Renal pelvis (tissue), 4 donors: Measurements from ENCODE around the gene AMN. TPM values are rescaled to one million over a fixed set of nuclear protein-coding genes. Genes with fewer than 3 reads are reported as not detected.

Experiments
- DNase-seq: peaks from one replicate; pipeline ENCODE4 v3.0.0-alpha.2; 2013
- polyA plus RNA-seq, 3 donors: library from polyadenylated mRNA; unstranded; fragments of 120-200 nt; gene quantifications; one replicate each; pipeline ENCODE4 v1.2.1, GENCODE V29; 2013; ENCODE audit not compliant: insufficient read length in 3 of 3

The AMN gene
- polyA plus RNA-seq, 3 donors, result 43.3 to 50.0 (median 47.3) TPM

DNA sequence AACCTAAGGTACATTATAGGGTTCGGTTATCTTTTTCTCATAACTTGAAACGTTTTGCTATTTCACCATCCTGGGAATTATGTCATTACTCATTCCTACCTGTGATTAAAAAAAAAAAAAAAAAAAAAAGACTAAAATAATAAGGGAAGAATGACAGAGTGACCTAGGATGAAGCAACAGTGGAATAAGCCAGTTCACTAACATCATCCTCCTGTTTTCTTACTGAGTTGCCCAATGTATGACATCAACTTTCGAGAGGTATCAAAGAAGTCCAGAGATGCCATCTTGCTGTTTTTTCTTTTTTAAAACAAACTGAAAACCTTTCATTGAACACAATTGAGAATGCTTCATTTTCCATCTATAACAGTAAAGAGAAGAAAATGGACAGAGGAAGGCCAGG, 42.8 kb downstream of the AMN start:
- no peak for DNase-seq

GRCh38 chr14:102965971-102966655, 43.6 kb downstream of the AMN start:
- DNase-seq, result no peak

GRCh38 chr14:102966681-102967505, 44.4 kb downstream of the AMN start:
- no peak for DNase-seq

DNA sequence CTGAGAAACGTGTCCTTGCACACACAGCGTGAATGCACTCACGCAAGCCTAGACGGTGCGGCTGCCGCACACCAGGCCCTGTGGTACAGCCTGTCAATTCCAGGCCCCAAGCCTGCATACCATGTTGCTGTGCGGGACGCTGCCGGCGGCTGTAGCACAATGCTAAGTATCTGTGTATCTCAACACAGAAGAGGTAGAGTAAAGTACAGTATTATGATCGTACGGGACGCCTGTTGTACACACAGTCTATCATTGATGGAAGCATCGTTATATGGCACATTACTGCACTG, 45.0 kb downstream of the AMN start:
- DNase-seq, result no peak

- DNase-seq, result no peak
These were observed 45.8 kb downstream of the AMN start for GRCh38 chr14:102968306-102968705.

GRCh38 chr14:102969060-102969791, 46.8 kb downstream of the AMN start:
- DNase-seq, result no peak

DNA sequence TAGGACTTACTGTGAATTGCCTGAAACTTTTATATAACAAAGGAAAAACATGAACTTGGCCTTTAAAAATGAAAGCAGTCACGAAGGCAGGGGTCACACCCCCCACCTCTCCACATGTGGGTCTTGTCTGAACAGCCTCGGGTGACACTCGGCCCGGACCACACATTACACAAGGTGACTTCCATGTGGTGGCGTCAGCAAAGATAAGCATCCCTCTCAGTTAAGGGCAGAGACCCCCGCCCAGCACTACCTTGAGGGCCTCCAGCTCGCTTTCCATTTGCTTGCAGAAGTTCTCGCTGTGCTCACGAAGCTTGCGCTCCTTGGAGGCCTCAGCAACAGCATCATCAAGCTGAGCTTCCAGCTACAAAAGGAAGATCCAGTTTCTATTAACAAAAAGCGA, 47.4 kb downstream of the AMN start:
- no peak for DNase-seq

DNA sequence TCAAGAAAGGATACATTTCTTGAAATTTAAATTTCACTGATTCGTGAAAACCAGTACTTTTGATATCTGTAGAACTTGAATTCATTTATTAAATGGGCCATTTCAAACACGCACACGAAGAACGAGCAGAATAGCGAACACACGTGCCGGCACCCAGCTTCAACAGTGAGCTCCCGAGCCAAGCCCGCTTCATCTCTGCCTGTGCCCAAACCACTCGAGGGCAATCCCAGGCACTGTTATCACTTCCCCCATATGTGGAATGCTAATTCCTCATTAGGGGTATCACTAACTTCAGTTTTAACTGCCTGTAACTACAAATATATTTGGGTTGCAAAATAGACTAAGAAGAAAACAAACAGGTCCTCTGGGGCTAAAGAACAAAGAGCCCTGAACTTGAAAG, 48.0 kb downstream of the AMN start:
- no peak for DNase-seq

- DNase-seq, result no peak
These were observed 48.9 kb downstream of the AMN start for GRCh38 chr14:102971314-102971713.

DNA sequence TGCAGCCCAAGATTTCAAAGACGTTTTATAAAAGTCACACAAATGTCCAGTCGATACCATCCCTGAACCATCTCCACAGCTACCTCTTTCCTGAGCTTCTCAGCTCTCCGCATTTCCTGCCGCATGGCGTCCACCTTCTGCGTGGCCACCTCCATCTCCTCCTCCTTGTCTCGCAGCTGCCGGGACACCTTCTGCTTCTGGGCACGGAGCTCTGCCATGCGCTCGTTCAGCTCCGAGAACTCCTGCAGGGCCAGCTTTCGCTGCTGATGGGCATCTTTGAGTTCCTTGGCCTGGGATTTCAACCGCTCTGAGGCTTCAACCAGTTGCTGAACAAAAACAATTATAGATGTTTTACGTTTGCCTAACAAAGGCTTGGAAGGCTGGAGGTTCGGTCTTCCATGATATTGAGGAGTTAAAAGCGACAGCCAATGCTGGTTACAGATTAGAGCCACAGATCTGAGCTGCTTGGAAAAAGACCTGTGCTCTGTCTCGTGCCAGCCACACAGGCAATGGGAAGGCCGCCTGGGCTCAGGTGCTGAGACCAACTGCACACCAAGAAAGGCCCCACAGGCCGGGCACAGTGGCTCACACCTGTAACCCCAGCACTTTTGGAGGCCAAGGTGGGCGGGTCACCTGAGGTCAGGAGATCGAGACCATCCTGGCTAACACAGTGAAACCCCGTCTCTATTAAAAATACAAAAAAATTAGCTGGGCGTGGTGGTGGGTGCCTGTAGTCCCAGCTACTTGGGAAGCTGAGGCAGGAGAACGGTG, 49.6 kb downstream of the AMN start:
- DNase-seq, result no peak

- DNase-seq, result no peak
These were observed 51.3 kb downstream of the AMN start for GRCh38 chr14:102973706-102974285.

GRCh38 chr14:102975662-102976061, 53.2 kb downstream of the AMN start:
- DNase-seq, result no peak

DNA sequence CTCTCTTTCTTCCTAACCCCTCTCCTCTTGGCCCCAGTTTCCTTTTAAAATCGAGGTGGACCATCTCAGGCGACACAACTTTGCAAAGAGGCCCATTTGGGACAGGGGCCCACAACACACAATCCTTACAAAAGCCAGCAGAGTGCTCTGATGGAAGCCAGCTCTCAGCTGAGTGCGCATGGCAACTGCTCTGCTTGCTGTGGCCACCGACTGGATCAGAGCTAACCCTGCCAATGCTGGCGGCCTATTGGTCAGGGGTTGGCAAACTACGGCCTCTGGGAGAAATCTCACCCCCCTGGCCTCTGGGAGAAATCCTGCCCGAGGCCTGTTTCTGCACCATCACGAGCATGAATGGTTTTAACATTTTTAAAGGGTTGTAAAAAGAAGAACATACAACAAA, 55.0 kb downstream of the AMN start:
- no peak for DNase-seq

DNA sequence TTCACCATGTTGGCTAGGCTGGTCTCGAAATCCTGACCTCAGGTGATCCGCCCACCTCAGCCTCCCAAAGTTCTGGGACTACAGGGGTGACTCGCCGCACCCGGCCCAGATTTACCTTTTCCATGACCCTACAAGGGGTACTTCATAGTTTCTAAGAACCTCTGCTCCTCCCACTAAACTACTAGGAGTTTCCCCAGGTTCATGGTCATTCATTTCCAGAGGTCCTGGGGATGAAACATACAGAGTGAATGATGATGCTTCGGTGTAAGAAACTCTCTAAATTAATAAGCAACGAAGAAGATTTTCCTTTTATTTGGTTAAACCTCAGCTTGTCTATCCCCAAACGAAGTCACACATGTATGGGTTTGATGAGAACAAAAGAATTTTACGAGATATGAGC, 56.9 kb downstream of the AMN start:
- DNase-seq, result no peak

DNA sequence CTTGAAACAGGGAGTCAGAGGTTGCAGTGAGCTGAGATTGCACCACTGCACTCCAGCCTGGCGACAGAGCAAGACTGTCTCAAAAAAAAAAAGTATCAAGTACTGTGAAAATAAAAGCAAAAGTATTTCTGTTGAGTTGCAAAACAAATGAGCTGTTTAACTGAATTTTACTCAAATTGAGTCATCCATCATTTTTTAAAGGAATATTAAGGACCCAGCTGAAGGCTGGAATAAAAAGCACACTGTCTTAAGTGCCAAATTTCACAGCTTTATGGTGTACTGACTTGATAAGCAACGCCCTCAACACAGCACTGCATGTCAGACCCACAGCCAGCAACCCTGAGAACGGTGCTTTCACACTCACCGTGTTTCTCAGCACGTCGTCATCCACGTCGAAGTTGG, 57.9 kb downstream of the AMN start:
- no peak for DNase-seq

Other genes starting within 250 kb of the AMN start
- 10 to 100 TPM; 15.9 to 18.0 (median 16.6) TPM for gene TRAF3, start 145.2 kb upstream of the AMN start, polyA plus RNA-seq
- gene CDC42BPB, start 134.9 kb downstream of the AMN start, polyA plus RNA-seq, result 10 to 100 TPM; 78.6 to 93.7 (median 90.9) TPM
- not detected for gene LBHD2, start 161.5 kb downstream of the AMN start, polyA plus RNA-seq
- gene EXOC3L4, start 172.1 kb downstream of the AMN start, polyA plus RNA-seq, result 1 to 10 TPM; 2.3 to 8.3 (median 6.1) TPM
- gene TNFAIP2, start 200.8 kb downstream of the AMN start, polyA plus RNA-seq, result 10 to 100 TPM; 29.9 to 42.4 (median 34.5) TPM